ENCODE results near the gene OR6A2.

DNA sequence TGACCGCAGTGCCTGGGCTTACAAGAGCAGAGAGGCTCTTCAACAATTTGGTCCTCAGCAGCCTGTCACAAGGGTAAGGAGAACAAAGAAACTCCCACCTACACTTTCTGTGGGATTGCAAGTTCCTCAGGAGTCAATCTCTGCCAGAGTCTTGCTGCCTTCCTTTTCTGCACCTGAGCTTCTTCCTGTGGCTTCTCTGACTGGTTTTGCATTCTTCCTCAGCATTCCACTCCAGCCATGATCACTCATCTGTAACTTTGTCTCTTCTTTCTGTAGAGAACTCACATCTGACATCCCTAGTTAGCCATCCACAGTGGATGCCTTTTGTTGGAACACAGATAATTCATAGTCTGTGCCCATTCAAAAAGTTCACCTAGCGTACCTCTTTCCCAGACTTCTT lies 14.2 kb upstream of the OR6A2 start:
- TF ChIP-seq, protein P1, sequence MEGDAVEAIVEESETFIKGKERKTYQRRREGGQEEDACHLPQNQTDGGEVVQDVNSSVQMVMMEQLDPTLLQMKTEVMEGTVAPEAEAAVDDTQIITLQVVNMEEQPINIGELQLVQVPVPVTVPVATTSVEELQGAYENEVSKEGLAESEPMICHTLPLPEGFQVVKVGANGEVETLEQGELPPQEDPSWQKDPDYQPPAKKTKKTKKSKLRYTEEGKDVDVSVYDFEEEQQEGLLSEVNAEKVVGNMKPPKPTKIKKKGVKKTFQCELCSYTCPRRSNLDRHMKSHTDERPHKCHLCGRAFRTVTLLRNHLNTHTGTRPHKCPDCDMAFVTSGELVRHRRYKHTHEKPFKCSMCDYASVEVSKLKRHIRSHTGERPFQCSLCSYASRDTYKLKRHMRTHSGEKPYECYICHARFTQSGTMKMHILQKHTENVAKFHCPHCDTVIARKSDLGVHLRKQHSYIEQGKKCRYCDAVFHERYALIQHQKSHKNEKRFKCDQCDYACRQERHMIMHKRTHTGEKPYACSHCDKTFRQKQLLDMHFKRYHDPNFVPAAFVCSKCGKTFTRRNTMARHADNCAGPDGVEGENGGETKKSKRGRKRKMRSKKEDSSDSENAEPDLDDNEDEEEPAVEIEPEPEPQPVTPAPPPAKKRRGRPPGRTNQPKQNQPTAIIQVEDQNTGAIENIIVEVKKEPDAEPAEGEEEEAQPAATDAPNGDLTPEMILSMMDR (IDR thresholded peaks at IDR 0.05; ENCODE audit: low read depth, low read length, poor library complexity, severe bottlenecking) = no peak
- TF ChIP-seq EZH2phosphoT487 (IDR thresholded peaks at IDR 0.05; ENCODE audit: borderline replicate concordance, low read length) = no peak
